ENCODE measurements around the gene DMTF1. TPM values are rescaled to one million over a fixed set of nuclear protein-coding genes. Genes with fewer than 3 reads are reported as not detected.

DMTF1 gene
- total and polyA plus RNA-seq, 2 of the 8 experiments (the other 6 are each of a cell fraction or from before 2014, with no cell fraction given) = 86.0 to 115 TPM

- peaks cover 0 to 3% (median 0%) of the 10 kb centered on the region in 4 experiments; a peak in 1 of 7 replicates for H3K4me1 ChIP-seq (replicated peaks in 1 of 4; ENCODE audit: control insufficient read depth in 3 of 4, insufficient read depth in 4 of 4, low read length in 3 of 4)
- no peak overlapping the region for H3K14ac ChIP-seq (ENCODE audit: insufficient read length)
- H3K23me2 ChIP-seq (ENCODE audit: low read depth, low read length) = no peaks in the 10 kb centered on the region; the same call in 1 of the 2 replicates
- peaks cover 2 to 3% of the 10 kb centered on the region in 2 experiments for H4K20me1 ChIP-seq (replicated peaks in 1 of 2; ENCODE audit: control insufficient read depth in 1 of 2, insufficient read depth in 2 of 2, low read length in 2 of 2)
- H3K79me1 ChIP-seq (ENCODE audit: low read depth, low read length) = peaks cover 12% of the 10 kb centered on the region; the same call in 1 of the 2 replicates
- H3K4me2 ChIP-seq (ENCODE audit: insufficient read depth in 1 of 2, low read depth in 2 of 2, low read length in 2 of 2) = no peak overlapping the region
- no peak overlapping the region for H3K23ac ChIP-seq (ENCODE audit: insufficient read length)
- no peak overlapping the region for H3K27ac ChIP-seq (ENCODE audit: low read depth, low read length)
- H4K5ac ChIP-seq (ENCODE audit: insufficient read length, low read depth, low read length) = no peak overlapping the region
- H2BK12ac ChIP-seq (ENCODE audit: low read depth, low read length) = no peak overlapping the region
- no peak overlapping the region for H3K9ac ChIP-seq (replicated peaks in 1 of 4; ENCODE audit: extremely low read depth in 1 of 4, low read depth in 3 of 4, low read length in 3 of 4)
- H2BK5ac ChIP-seq (ENCODE audit: low read depth, low read length) = no peak overlapping the region
- H2AFZ ChIP-seq (ENCODE audit: low read length) = no peak overlapping the region
- H4K91ac ChIP-seq (replicated peaks; ENCODE audit: insufficient read length, low read length) = no peak overlapping the region
- peaks cover 0 to 67% of the 10 kb centered on the region in 2 experiments; a peak in 2 of 4 replicates for H3K79me2 ChIP-seq (ENCODE audit: control insufficient read depth in 1 of 2, insufficient read depth in 2 of 2, low read length in 2 of 2)
- no peak overlapping the region for H3K4me3 ChIP-seq (ENCODE audit: extremely low read depth in 1 of 4, insufficient read depth in 2 of 4, low read depth in 3 of 4, low read length in 4 of 4)
- no peak overlapping the region for H3K56ac ChIP-seq (replicated peaks; ENCODE audit: insufficient read length, low read depth, low read length)
- no peak for FAIRE-seq
- no peak overlapping the region for H3K4ac ChIP-seq (replicated peaks; ENCODE audit: insufficient read length, low read depth, low read length)
- H3K36me3 ChIP-seq (ENCODE audit: control insufficient read depth in 2 of 4, insufficient read depth in 4 of 4, low read length in 3 of 4) = peaks cover 0 to 12% (median 5%) of the 10 kb centered on the region in 4 experiments; a peak in 4 of 8 replicates
- no peak overlapping the region for H3K18ac ChIP-seq (ENCODE audit: extremely low read depth, low read length)
- no peak overlapping the region for H2AK5ac ChIP-seq (ENCODE audit: low read depth, low read length)
- no peak overlapping the region for H4K8ac ChIP-seq (ENCODE audit: extremely low read depth, insufficient read depth, low read length)
- no peak for DNase-seq (ENCODE audit: low read depth in 1 of 2, low spot score in 2 of 2)
- H2BK120ac ChIP-seq (replicated peaks; ENCODE audit: low read depth, low read length) = no peak overlapping the region
- 93% methylated on average over 1 of the region's 1 CpG; no CpG with 5 or more reads in 1 of the 2 experiments for WGBS, 2 experiments (ENCODE audit: extremely low coverage in 1 of 2, insufficient coverage in 1 of 2, insufficient read length in 1 of 2, insufficient replicate concordance in 2 of 2, low coverage in 1 of 2, low lambda C conversion rate in 2 of 2, missing lambda C conversion rate in 1 of 2)
- POLR2A ChIA-PET (ENCODE audit: partially characterized antibody) = interaction anchor here (0.8 to 3.0 kb wide), 5 partner anchors 8 to 15 kb away, joined by 3 to 12 read pairs (median 3); no protein-coding TSS in a partner anchor
- H3K9me3 ChIP-seq (ENCODE audit: insufficient read depth in 2 of 2, low read depth in 1 of 2, low read length in 1 of 2) = 0 out of 4 replicates have a peak, but pooled peaks cover 0 to 2% of the 10 kb centered on the region in 2 experiments
- no peaks in the 10 kb centered on the region for H3K27me3 ChIP-seq (replicated peaks in 1 of 4; ENCODE audit: control insufficient read depth in 3 of 4, extremely low read depth in 1 of 4, insufficient read depth in 3 of 4, low read length in 3 of 4)
- CTCF ChIA-PET (ENCODE audit: partially characterized antibody) = interaction anchor here (0.9 to 1.7 kb wide), 5 partner anchors 11 to 296 kb away, joined by 3 to 5 read pairs (median 4); no protein-coding TSS in a partner anchor
- H2BK20ac ChIP-seq (ENCODE audit: low read length) = no peak overlapping the region
- no peak overlapping the region for H2BK15ac ChIP-seq (ENCODE audit: low read length)
- no peak for TF ChIP-seq SUZ12 (IDR thresholded peaks at IDR 0.05; ENCODE audit: low read length)
These were observed 60.2 kb downstream of the DMTF1 start for GRCh38 chr7:87212498-87212897.
